C4-2B (cell line): Measurements from ENCODE around the gene ERC2.

ENCODE experiments used
- H3K27ac ChIP-seq: fragments of 450-650 bp; 2 replicates; pipeline ENCODE4 v1.5.1; 2017
- CTCF ChIP-seq: fragments of 450-650 bp; conservative IDR thresholded peaks from 2 replicates; pipeline ENCODE4 v1.5.1; 2017; ENCODE audit warnings: mild to moderate bottlenecking
- ZFX ChIP-seq: fragments of 450-650 bp; IDR thresholded peaks from 2 replicates; pipeline ENCODE4 v1.6.1; 2017

Gene ERC2

GRCh38 chr3:55723653-55724406 lies 744.4 kb downstream of the ERC2 start:
- no peak overlapping the region for H3K27ac ChIP-seq
- no peak for TF ChIP-seq ZFX
- TF ChIP-seq CTCF: no peak

GRCh38 chr3:55721716-55722484 lies 746.4 kb downstream of the ERC2 start:
- TF ChIP-seq ZFX: no peak
- TF ChIP-seq CTCF: peak; percentile 54
- no peak overlapping the region for H3K27ac ChIP-seq

GRCh38 chr3:55720614-55721013 lies 747.7 kb downstream of the ERC2 start:
- TF ChIP-seq CTCF (no peak), ZFX (no peak)
- no peak overlapping the region for H3K27ac ChIP-seq

GRCh38 chr3:55719508-55719907 lies 748.8 kb downstream of the ERC2 start:
- TF ChIP-seq ZFX: no peak
- TF ChIP-seq CTCF: no peak
- no peak overlapping the region for H3K27ac ChIP-seq

- H3K27ac ChIP-seq: no peak overlapping the region
- TF ChIP-seq ZFX (no peak), CTCF (no peak)
Observed at GRCh38 chr3:55719006-55719405, 749.3 kb downstream of the ERC2 start.

GRCh38 chr3:55718521-55718921 lies 749.7 kb downstream of the ERC2 start:
- no peak overlapping the region for H3K27ac ChIP-seq
- no peak for TF ChIP-seq ZFX
- no peak for TF ChIP-seq CTCF

- TF ChIP-seq ZFX: no peak
- no peak for TF ChIP-seq CTCF
- H3K27ac ChIP-seq: no peak overlapping the region
Observed at GRCh38 chr3:55718074-55718473, 750.2 kb downstream of the ERC2 start.
